Stimulated activated CD4-positive, alpha-beta T cell treated with anti-CD3 and anti-CD28 coated beads, Interleukin-12 subunit alpha, Interleukin-12 subunit beta, amount 100 ng/mL, for 24 hours (primary cell): ENCODE results near the gene ZSCAN22.

Experiments used
- DNase-seq, 2 experiments: peaks; one replicate each; pipeline ENCODE4 v3.0.0-alpha.2; 2020; ENCODE audit warnings: low read depth in 2 of 2

The ZSCAN22 gene

DNA sequence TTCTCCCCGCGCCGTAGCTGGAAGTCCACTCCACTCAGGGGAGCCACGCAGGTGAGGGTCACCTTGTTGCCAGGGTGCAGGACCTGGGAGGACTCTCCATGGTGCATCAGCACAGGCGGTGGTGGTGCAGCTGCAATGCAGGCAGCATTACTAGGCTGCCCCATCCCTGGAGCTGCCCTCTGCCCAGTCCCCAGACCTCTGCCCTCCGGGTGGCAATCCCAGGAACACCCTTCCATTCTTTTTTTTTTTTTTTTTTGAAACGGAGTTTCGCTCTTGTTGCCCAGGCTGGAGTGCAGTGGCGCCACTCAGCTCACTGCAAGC lies 24.7 kb downstream of the ZSCAN22 start:
- no peak for DNase-seq

DNA sequence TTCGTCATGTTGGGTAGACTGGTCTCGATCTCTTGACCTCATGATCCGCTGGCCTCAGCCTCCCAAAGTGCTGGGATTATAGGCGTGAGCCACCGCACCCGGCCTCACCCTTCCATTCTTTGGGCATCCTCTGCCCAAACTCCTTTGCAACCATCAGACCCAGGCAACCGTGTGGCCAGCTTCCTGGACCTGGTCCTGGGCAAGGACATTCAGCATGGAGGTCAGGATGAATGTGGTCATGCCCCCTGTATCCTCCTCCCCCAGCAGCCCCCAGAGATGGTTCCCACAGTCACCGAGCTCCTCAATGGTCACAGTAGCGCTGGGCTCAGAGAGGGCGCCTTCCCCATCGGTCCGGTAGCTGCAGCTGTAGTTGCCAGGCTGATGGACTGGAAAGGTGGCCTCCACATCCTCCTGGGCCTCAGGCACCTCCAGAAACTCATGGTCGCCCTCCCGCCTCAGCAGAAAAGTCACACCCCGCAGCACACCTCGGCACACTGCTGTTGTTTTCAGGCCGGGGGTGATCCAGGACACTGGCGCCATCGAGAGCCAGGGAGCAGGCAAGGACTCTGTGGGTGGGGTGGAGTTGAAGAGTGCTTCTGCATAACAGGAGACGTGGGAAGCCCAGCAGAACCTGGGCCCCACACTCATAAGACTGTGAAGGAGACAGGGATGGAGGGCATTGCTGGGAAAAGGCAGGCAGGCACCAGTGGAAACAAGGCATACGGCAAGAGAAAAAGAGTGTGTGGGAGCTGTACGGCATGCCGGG lies 25.4 kb downstream of the ZSCAN22 start:
- DNase-seq = no peak

DNA sequence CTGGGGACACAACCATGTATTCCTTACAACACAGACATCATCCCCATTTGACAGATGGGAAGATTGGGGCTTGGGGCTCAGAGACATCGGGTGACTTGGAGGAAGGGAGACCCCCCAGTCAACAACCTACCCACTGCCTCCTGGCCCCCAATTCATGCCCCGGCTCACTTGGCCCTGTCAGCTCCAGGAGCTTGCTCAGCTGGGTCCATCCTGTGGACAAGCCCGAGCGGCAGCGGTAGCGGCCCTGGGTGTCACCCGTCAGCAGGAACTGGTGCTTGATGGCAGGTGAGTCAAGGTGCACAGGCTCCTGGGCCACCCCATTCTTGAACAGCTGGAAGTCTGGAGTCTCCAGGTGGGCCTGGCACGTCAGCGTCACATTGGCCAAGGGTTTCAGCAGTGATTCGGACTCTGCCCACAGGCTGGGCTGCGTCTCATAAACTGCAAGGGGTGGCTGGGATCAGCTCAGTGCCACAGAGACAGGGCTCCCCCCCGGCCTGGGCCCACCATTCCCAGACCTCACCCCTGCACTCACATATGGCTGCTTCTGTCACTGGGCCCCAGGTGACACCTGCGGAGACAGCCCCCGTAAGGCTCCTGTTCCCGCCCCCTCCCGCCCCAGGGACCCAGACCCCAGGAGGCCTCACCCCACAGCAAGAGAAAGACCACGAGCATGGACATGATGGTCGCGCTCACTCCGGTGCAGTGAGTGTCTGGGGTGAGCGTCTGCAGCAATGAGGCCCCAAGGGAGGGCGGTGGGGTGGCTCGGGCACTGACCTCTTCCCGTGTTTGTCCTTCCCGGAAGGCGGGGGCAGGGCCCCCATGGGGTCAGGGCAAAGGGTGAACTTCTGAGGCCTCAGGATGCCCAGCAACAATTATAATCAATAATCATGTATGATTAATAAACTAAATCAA lies 26.2 kb downstream of the ZSCAN22 start, which contains the start of gene A1BG:
A1BG (minus strand) TSS at position 733 of the 912 bp plus-strand sequence; CDS start at position 678, 55 bp downstream.
- no peak for DNase-seq

DNA sequence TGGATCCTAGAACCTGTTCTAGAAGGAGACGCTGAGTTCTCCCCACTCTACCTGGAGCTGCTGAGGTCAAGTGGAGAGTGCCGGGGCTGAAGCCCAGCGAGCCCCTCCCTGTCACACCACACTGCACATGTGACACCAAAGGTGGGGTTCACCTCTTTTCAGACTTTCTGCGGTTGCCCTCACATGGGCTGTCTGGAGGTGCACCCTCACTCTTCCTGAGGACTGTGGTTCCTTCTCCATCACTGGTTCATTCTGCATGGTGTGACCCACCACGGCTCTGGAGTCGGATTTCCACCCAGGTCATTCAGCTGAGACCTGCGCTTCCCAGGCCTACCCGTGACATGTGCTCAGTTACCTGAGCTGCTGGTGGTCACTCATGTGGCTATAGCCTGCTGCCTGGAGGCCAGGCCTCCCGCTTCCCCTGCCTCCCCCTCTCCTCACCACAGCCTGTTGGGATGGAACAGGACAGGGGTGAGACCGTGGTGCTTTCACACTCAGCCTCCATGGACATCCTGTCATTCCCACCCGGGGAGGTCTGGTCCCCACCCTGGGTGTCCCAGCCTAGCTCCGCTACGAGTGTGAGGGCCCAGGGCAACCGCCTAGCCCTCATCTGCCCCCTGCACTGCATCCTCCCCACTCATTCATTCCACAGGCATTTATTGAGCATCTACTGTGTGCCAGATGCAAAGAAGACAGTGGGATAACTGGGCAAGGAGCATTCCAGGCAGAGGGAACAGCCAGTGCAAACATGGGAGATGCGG lies 27.1 kb downstream of the ZSCAN22 start:
- DNase-seq = no peak

DNA sequence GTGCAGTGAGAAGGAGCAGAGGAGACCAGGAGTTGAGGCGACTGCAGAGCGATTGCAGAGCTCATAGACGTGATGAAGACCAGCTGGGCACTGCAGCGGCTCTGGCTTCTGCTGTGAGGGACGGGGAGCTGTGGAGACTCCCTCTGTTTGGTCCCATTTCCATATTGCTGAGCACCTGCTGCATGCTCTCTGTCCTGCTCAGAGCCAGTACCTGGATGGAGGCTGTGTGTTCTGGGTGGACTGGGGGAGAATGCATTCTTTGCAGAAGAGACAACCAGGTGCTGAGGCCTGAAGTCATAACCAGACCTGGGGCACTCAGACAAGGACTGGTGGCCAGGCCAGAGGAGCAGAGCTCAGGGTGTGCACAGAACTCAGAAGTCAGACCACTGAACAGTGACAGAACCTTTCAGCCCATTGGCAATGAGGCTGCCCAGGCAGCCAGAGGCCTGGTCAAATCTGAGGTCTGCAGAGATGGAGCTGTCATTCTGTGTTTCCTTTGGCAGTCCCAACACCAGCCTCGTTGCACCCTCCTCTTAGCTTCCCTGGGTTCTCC lies 27.8 kb downstream of the ZSCAN22 start:
- no peak for DNase-seq

DNA sequence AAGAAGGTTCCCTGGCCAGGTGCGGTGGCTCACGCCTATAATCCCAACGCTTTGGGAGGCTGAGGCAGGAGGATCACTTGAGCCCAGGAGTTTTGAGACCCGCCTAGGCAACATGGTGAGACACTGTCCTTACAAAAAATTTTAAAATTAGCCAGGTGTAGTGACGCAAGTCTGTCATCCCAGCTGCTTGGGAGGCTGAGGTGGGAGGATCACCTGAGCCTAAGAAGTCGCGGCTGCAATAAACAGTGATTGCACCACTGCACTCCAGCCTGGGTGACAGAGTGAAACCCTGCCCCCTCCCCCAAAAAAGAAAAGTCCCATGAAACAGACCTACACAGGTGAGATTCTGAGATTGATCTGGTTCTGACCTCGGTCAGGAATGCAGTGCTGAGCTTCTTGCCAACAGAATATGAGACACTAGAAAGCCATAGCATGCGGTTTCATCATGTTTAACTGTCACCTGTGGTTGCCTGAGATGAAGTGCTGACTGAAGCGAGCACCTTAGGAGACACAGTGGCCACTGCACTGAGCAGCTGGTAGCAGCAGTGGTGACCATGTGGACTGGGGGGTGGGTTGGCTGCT lies 28.5 kb downstream of the ZSCAN22 start:
- DNase-seq = no peak

DNA sequence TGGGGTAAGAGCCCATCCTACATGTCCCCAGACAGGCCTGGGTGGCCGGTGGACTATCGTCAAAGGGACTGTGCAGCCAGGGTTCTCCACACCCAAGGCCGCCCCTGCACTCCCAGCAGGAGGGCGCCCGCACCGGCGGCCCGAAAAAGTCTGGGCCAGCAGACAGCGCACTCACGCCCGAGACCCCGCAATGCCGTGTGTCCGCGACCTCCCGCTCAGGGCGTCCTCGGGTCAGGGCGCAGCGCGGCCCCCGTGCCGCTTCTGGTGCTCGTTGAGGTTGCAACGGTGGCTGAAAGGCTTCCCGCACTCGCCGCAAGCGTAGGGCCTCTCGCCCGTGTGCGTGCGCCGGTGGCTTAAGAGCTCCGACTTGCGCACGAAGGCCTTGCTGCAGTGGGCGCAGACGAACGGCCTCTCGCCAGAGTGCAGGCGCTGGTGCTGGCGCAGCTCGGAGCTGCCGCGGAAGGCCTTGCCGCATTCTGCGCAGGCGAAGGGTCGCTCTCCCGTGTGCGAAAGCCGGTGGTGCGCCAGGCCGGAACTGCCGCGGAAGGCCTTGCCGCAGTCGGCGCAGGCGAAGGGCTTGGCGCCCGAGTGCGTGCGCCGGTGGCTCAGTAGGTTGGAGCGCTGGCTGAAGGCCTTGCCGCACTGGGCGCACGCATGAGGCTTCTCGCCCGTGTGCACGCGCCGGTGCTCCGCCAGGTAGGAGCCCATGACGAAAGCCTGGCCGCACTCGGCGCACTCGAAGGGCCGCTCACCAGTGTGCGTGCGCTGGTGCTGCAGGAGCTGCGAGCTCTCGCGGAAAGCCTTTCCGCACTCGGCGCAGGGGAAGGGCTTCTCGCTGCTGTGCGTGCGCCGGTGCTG lies 29.3 kb downstream of the ZSCAN22 start:
- no peak for DNase-seq

DNA sequence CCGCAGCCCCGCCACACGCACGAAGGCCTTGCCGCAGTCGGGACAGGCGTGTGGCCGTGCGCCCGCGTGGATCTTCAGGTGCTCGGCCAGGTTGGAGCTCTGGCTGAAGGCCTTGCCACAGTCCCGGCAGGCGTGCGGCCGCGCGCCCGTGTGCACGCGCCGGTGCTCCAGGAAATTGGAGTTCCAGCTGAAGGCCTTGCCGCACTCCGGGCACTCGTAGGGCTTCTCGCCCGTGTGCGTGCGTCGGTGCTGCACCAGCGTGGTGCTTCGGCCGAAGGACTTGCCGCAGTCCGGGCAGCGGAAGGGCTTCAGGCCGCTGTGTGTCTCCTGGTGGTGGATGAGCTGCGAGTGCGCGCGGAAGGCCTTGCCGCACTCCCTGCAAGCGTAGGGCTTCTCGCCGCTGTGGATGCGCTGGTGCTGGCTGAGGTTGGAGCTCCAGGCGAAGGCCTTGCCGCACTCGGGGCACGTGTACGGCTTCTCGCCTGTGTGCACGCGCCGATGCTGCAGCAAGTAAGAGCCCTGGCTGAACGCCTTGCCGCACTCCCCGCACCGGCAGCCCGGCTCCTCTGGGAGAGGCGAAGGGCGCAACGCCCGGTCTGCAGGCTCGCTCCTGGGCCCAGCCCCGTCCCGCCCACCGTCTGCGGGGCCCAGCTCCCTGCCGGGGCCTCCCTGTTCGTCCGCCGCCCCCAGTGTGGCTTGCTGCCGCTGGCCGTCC lies 30.1 kb downstream of the ZSCAN22 start:
- no peak for DNase-seq

DNA sequence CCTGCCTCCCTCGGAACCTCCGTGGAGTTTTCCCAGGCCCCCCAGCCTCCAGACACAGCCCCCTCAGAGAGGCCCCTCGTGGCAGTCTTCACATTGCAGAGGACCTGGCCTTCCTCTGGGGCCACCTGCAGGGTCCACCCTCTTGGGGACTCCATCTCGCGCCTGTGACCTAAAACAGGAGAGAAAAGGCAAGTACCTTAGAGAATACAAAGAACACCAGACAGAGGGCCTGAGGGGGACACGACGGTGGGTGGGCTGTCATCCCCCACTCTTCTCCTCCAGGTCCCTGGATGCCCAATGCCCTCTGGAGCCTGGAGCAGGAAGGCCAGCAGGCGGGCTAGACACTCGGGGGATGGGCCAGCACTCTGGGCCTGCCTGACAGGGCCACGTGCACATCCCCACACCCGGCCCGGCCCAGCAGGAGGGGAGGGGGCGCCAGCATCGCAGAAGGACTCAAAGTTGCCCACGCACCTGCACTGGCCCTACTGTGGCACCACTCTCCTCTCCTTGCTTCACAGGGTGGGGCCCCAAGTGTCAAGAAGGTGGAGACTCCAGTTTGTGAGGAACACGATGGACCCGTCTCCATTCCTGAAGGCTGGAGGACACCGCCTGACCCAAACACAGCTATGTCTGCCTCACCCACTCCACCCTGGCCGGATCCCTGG lies 30.8 kb downstream of the ZSCAN22 start:
- no peak for DNase-seq

DNA sequence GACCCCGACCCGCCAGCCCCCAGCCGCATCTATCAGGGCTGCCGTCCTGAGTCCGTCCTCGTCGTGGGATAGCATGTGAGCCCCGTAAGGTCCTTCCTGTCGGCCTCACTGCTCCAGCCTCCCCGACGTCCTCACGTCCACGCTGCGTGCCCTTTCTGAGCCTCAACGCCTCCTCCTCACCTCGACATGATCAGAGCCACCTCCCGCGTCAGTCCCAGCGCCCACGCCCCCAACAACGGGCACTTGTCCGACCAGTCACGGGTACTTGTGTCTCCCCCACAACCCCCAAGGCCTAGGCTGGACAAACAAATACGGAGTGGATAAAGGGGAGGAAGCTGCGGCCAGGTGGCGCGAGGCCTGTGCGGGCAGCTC lies 35.1 kb downstream of the ZSCAN22 start:
- peak in 1 of 2 experiments; percentile 41 for DNase-seq

DNA sequence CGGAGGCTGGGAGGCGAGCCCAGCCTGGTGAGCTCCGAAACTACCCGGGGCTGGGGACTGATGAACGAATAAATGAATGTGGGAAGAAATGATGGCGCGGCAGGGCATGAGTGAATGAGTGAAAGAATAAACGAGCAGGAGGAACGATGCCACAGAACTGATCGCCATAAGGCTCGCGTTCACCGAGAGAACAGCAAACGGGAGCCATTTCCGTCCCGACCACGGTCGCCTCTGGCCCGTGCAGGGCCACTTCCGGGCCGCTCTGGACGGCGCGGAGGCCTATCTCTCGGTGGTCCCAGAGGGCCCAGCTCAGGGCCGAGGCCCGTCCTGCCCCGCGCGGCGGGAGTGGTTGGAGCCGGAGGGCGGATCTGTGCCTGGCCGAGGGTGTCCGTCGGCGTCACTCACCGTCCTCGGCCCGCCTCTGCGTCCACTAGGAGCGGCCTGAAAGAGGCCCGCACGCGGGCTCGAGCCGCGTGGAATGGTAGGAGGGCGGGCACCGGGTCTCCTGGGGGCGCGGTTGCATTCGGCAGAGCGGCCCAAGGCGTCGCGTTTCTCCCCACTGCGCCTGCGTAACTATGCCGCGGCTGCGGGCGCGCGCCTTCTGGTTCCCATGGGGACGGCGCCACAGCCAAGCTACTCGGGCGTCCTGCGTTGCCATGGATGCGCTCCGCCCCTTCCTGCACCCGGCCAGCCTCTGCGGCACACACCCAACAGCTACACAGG lies 35.6 kb downstream of the ZSCAN22 start, which contains the start of gene ZNF497:
ZNF497 (minus strand) TSS at position 480 of the 723 bp plus-strand sequence. CDS start 5,116 bp downstream, outside the sequence.
- peak; percentile 92 to 96 for DNase-seq

DNA sequence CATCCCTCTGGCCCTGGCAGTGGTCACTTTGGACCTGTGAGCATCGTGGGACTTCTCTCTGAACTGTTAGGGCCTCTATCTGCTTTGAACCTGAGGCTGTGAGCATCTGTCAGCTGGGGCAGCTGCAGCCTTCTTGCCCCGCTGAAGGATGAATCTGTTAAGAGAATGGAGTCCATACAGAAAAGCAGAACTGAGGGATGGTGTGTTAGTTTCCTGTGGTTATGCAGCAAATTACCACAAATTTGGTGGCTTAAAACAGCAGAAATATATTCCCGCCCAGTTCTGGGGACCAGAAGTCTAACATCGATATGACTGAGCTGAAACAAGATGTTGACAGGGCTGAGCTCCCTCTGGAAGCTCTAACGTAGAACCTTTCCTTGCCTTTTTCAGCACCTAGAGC lies 37.4 kb downstream of the ZSCAN22 start:
- no peak for DNase-seq

DNA sequence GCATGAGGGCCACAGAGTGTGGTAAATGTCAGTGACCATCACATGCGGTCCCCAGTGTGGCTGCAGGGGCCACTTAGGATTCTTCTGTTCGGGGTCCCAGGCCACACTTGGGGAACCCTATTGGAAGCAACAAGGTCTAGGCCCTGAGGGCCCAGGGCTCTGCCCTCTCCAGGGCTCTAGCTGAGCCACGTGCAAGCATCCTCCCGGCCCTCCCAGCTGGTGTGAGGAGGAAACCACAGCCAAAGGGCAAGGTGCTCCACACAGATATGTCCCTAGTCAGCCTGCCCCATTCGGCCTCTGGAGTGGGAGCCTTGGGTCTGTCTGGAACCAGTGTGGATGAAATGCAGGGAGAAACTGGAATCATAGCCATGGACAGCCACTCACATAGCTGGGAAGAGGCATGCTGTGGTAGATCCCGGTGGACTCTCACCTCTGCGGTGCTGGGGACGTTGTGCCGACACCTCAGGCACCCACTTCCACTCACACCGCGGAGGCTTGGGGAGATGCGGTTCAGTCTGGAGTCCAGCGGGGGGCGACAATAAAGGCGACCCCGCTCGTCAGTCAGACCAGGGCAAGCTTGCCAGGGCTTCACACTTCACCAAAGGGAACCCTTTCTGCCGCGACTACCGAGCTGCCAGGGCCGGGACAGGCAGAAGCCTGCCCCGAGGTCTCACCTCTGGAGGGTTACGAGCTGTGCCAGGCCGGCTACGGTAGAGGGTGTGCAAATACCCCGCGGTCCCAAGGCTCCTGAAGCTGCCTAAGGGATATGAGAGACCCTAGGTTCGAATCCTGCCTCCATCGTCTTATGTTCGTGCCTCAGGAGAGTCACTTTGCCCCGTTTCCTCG lies 40.0 kb downstream of the ZSCAN22 start:
- DNase-seq = no peak

DNA sequence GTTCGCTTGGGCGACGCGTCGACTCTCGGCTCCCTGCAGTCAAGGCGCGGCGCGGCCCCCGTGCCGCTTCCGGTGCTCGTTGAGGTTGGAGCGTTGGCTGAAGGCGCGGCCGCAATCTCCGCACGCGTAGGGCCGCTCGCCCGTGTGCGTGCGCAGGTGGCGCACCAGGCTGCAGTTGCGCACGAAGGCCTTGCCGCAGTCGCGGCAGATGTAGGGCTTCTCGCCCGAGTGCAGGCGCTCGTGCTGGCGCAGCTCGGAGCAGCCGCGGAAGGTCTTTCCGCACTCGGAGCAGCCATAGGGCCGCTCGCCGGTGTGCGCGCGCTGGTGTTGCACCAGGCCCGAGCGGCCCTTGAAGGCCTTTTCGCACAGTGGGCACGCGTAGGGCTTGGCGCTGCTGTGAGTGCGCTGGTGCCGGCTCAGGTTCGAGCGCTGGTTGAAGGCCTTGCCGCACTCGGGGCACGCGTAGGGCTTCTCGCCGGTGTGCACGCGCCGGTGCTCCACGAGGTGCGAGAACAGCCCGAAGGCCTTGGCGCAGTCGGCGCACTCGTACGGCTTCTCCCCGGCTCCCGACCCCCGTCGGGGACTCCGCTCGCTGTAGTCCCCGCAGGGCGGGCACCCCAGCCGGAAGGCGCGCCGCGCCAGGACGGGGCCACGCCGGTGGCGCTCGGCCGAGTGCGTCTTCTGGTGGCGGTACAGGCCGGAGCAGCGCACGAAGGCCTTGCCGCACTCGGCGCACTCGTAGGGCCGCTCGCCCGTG lies 41.1 kb downstream of the ZSCAN22 start:
- DNase-seq = no peak

DNA sequence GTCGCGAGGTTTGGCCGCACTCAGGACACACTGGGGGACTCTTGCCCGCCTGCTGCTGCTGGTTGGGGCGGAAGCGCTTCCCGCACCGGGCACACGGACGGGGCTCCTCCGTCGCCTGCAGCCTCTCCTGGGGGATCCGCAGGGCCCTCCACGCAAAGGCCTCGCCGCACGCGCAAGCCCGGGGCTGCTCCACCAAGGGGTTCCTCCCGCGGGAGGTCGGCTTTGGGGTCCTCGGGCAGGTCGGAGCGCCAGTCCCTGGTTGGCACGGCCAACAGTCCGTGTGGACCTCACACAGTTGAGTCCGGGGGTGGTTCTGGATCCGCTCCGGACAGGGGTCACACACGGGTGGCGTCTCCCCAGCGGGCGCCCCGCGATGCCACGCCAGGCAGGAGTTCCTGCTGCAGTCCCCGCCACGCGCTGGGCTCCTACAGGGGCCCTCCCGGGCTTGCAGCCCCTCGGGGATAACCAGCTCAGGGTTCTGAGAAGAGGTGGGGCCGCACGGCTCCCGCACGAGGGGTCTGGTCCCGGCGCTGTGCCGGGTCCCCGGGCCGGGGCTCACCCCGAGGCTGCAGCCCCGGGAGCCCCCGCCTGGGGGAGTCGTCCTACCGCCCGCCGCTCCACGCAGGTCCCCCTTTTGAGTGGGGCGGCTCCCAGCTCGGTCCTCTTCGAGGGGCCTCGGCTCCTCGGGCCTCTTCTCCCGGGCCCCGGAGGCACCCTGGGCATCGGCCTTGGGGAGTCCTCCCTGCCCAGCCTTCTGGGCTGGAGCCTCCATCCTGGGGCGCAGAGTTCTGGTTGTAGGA lies 42.0 kb downstream of the ZSCAN22 start:
- no peak for DNase-seq
